ENCODE data around the gene GRAMD2A. TPM values are rescaled to one million over a fixed set of nuclear protein-coding genes. Genes with fewer than 3 reads are reported as not detected.

Gene GRAMD2A
- total RNA-seq, 1 experiment from 2014 or later: 1.3 TPM

DNA sequence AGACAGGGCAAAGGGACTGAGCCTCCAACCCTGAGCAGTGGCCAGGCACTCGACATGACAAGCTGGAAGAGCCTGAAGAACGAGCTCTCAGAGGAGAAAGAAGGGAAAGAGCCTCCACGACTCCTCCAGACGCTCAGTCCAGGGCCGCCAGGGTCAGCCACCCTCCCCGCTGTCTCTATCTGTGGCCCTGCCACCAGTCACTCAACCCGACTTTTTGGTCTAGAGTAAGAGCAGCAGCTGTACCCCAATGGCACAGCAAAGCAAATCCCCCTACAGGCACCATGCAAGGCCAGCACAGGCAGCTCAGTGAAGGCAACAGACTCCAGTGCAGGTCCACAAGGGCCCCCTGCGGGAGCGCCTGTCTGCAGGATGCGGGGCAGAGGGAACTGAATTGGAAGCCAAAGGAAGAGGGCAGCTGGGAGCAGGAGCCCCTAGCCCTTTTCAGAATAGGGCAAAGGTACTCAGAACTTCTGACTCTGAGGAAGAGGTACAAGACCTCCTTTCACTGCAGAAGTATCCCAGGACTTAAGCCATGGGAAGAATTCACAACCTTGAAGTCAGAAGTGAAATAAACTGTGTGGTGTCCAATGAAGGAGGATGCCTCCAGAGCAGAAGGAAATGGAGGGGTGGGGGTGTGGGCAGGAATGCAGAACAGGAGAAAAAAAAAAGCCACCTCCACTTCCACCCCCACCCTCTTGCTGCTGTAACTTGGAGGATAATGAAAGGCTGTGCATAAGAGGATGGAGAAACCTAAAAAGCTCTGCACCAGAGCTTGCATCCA, 8.5 kb upstream of the GRAMD2A start:
- no peak overlapping the region for H3K56ac ChIP-seq (ENCODE audit: insufficient read length, low read depth, low read length)
- WGBS (ENCODE audit: extremely low coverage, insufficient read length, low lambda C conversion rate): no CpG with 5 or more reads among the region's 10 CpGs

More for the DNA sequence above, 8.5 kb upstream of the GRAMD2A start:
- Histone ChIP-seq H2AFZ (ENCODE audit: low read length) (no peak overlapping the region), H2AK5ac (ENCODE audit: insufficient read length, low read length) (no peak overlapping the region), H2BK15ac (ENCODE audit: low read depth, low read length) (no peak overlapping the region), H3K14ac (ENCODE audit: insufficient read depth, low read length) (no peak overlapping the region), H3K9me3 (ENCODE audit: control insufficient read depth, low read depth, low read length) (no peaks in the 10 kb centered on the region), H4K20me1 (ENCODE audit: control insufficient read depth, insufficient read depth, insufficient read length) (no peaks in the 10 kb centered on the region), H3K4me1 (ENCODE audit: insufficient read depth, low read length) (no peaks in the 10 kb centered on the region), H3K18ac (ENCODE audit: insufficient read length, low read depth, low read length) (no peak overlapping the region), H2BK5ac (ENCODE audit: insufficient read length, low read length) (no peak overlapping the region), H3K4me2 (ENCODE audit: insufficient read depth, insufficient read length, low read length) (no peak overlapping the region), H3K27ac (ENCODE audit: insufficient read length, low read depth, low read length) (no peak overlapping the region), H3K23me2 (ENCODE audit: insufficient read length, low read depth, low read length, poor library complexity, severe bottlenecking) (no peaks in the 10 kb centered on the region), H3K23ac (ENCODE audit: insufficient read length, low read depth, low read length) (no peak overlapping the region), H3T11ph (ENCODE audit: low read length) (no peak overlapping the region), H3K79me2 (ENCODE audit: insufficient read depth, low read length) (no peaks in the 10 kb centered on the region), H3K9ac (ENCODE audit: extremely low read depth, insufficient read length, low read length) (no peak overlapping the region), H2BK120ac (ENCODE audit: low read depth, low read length, poor library complexity, severe bottlenecking) (no peak overlapping the region), H3K4ac (ENCODE audit: low read depth, low read length) (no peak overlapping the region), H4K5ac (ENCODE audit: insufficient read length, low read depth, low read length) (no peak overlapping the region), H4K8ac (replicated peaks; ENCODE audit: insufficient read length, low read depth, low read length) (no peak overlapping the region), H2BK12ac (ENCODE audit: insufficient read length, low read depth, low read length) (no peak overlapping the region), H3K27me3 (ENCODE audit: insufficient read depth, low read length) (no peaks in the 10 kb centered on the region), H2BK20ac (ENCODE audit: low read depth, low read length, poor library complexity, severe bottlenecking) (no peak overlapping the region), H3K79me1 (ENCODE audit: insufficient read depth, low read depth, low read length, poor library complexity, severe bottlenecking) (no peaks in the 10 kb centered on the region), H4K91ac (ENCODE audit: insufficient read length, low read depth, low read length) (no peak overlapping the region)
- TF ChIP-seq, protein P1, sequence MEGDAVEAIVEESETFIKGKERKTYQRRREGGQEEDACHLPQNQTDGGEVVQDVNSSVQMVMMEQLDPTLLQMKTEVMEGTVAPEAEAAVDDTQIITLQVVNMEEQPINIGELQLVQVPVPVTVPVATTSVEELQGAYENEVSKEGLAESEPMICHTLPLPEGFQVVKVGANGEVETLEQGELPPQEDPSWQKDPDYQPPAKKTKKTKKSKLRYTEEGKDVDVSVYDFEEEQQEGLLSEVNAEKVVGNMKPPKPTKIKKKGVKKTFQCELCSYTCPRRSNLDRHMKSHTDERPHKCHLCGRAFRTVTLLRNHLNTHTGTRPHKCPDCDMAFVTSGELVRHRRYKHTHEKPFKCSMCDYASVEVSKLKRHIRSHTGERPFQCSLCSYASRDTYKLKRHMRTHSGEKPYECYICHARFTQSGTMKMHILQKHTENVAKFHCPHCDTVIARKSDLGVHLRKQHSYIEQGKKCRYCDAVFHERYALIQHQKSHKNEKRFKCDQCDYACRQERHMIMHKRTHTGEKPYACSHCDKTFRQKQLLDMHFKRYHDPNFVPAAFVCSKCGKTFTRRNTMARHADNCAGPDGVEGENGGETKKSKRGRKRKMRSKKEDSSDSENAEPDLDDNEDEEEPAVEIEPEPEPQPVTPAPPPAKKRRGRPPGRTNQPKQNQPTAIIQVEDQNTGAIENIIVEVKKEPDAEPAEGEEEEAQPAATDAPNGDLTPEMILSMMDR (conservative IDR thresholded peaks at IDR 0.05): no peak
- H3K27me3 Mint-ChIP-seq (ENCODE audit: low read depth): no peaks in the 10 kb centered on the region
- H3K9me3 Mint-ChIP-seq: no peaks in the 10 kb centered on the region
- H3K27ac Mint-ChIP-seq: no peak overlapping the region
- peaks cover 68 to 98% (median 98%) of the 10 kb centered on the region in 3 experiments for H3K36me3 Mint-ChIP-seq (ENCODE audit: insufficient read depth in 1 of 3, low read depth in 3 of 3)
- DNase-seq: no peak
- no peak overlapping the region for H3K4me3 Mint-ChIP-seq
- H3K4me1 Mint-ChIP-seq: no peaks in the 10 kb centered on the region
